Measurements from ENCODE around the gene PRICKLE2. TPM values are rescaled to one million over a fixed set of nuclear protein-coding genes. Genes with fewer than 3 reads are reported as not detected.

Gene PRICKLE2
- total RNA-seq, 1 experiment from 2014 or later = 0.26 TPM

DNA sequence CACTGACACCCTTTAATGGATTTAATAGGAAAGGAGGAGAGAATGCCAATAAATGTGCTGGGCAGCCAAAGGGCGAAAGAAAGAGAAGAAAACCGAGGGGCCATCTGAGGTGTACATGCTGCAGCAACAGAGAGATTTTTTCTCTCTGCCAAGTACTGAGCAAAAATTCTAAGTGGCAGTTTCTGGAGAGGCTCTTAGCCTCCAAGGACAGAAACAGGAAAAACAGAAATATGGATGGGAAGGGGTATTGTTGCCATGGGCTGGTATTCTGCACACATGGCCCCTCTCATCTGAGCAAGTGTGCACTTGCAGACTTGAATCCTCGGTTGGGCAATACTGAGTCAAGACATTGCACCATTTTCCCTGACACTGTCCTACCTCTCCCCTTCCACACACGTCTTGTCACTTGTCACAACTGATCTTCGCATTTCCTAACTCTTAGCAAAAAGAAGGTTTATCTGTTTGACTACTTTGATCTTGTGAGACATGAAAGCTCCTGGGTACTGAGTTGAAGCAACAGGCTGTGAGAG, 73.9 kb downstream of the PRICKLE2 start:
- intact Hi-C loops (cut with micrococcal nuclease; ENCODE audit: unreplicated experiment) (no loop called here), in situ Hi-C loops (cut with HindIII; ENCODE audit: low pct_unique_long_range_greater_than_20kb, low sequenced_read_pairs) (no loop called here)
- no peak for DNase-seq (ENCODE audit: low read depth, low spot score)
- ChIA-PET CTCF (no interaction called here), POLR2A (no interaction called here)
- Histone ChIP-seq H3K4me3 (ENCODE audit: low read depth in 2 of 2, low read length in 2 of 2) (no peak overlapping the region), H3K9me3 (ENCODE audit: control insufficient read depth, insufficient read depth, low read depth, low read length) (no peaks in the 10 kb centered on the region), H3K36me3 (ENCODE audit: control insufficient read depth, insufficient read depth, low read length) (no peaks in the 10 kb centered on the region), H3K4me1 (ENCODE audit: control insufficient read depth, insufficient read depth, low read length) (no peaks in the 10 kb centered on the region), H3K27ac (ENCODE audit: low read length) (no peak overlapping the region), H3K27me3 (ENCODE audit: control insufficient read depth, insufficient read depth, low read length) (no peaks in the 10 kb centered on the region)
- TF ChIP-seq TCF7L2 (IDR thresholded peaks at IDR 0.05; ENCODE audit: low read depth, low read length) = no peak
- TF ChIP-seq REST (IDR thresholded peaks at IDR 0.05; ENCODE audit: insufficient read depth in 1 of 2, low read depth in 2 of 2, low read length in 1 of 2) = no peak
- TF ChIP-seq SIN3A (IDR thresholded peaks at IDR 0.05; ENCODE audit: borderline replicate concordance, insufficient read depth, low read depth, low read length) = no peak
- TF ChIP-seq, protein P1, sequence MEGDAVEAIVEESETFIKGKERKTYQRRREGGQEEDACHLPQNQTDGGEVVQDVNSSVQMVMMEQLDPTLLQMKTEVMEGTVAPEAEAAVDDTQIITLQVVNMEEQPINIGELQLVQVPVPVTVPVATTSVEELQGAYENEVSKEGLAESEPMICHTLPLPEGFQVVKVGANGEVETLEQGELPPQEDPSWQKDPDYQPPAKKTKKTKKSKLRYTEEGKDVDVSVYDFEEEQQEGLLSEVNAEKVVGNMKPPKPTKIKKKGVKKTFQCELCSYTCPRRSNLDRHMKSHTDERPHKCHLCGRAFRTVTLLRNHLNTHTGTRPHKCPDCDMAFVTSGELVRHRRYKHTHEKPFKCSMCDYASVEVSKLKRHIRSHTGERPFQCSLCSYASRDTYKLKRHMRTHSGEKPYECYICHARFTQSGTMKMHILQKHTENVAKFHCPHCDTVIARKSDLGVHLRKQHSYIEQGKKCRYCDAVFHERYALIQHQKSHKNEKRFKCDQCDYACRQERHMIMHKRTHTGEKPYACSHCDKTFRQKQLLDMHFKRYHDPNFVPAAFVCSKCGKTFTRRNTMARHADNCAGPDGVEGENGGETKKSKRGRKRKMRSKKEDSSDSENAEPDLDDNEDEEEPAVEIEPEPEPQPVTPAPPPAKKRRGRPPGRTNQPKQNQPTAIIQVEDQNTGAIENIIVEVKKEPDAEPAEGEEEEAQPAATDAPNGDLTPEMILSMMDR (IDR thresholded peaks at IDR 0.05) = no peak
- no peak for TF ChIP-seq POLR2AphosphoS5 (IDR thresholded peaks at IDR 0.05; ENCODE audit: low read depth, low read length)
- no peak for ATAC-seq
- BruUV-seq (replicated peaks) = no TSS peak

GRCh38 chr3:64150623-64151207, 74.6 kb downstream of the PRICKLE2 start:
- Histone ChIP-seq H3K9me3 (ENCODE audit: control insufficient read depth, insufficient read depth, low read depth, low read length) (no peaks in the 10 kb centered on the region), H3K27me3 (ENCODE audit: control insufficient read depth, insufficient read depth, low read length) (no peaks in the 10 kb centered on the region), H3K36me3 (ENCODE audit: control insufficient read depth, insufficient read depth, low read length) (no peaks in the 10 kb centered on the region), H3K4me1 (ENCODE audit: control insufficient read depth, insufficient read depth, low read length) (no peaks in the 10 kb centered on the region), H3K27ac (ENCODE audit: low read length) (no peak overlapping the region), H3K4me3 (ENCODE audit: low read depth in 2 of 2, low read length in 2 of 2) (no peak overlapping the region)
- TF ChIP-seq REST (IDR thresholded peaks at IDR 0.05; ENCODE audit: insufficient read depth in 1 of 2, low read depth in 2 of 2, low read length in 1 of 2) (no peak), SIN3A (IDR thresholded peaks at IDR 0.05; ENCODE audit: borderline replicate concordance, insufficient read depth, low read depth, low read length) (no peak), POLR2AphosphoS5 (IDR thresholded peaks at IDR 0.05; ENCODE audit: low read depth, low read length) (no peak), TCF7L2 (IDR thresholded peaks at IDR 0.05; ENCODE audit: low read depth, low read length) (no peak)
- TF ChIP-seq, protein P1 (IDR thresholded peaks at IDR 0.05) = no peak
- DNase-seq (ENCODE audit: low read depth, low spot score) (no peak), ATAC-seq (peak; percentile 69; the same call in 1 of the 2 replicates)
- no TSS peak for BruUV-seq (replicated peaks)
- CTCF ChIA-PET = interaction anchor here (0.6 kb wide), 1 partner anchor 252 kb away, joined by 4 read pairs; no protein-coding TSS in a partner anchor
- intact Hi-C loops (cut with micrococcal nuclease; ENCODE audit: unreplicated experiment) = no loop called here
- in situ Hi-C loops (cut with HindIII; ENCODE audit: low pct_unique_long_range_greater_than_20kb, low sequenced_read_pairs) = no loop called here
- POLR2A ChIA-PET = no interaction called here
